Placental pericyte (primary cell): ENCODE measurements around the gene RBM33. TPM values are rescaled to one million over a fixed set of nuclear protein-coding genes. Genes with fewer than 3 reads are reported as not detected.

ENCODE experiments used
- total RNA-seq: library from RNA; depleted of rRNA; stranded (reverse); fragments of >200 nt; gene quantifications from 2 replicates; pipeline ENCODE4 v1.2.3, GENCODE V29; 2012

The RBM33 gene, protein sequence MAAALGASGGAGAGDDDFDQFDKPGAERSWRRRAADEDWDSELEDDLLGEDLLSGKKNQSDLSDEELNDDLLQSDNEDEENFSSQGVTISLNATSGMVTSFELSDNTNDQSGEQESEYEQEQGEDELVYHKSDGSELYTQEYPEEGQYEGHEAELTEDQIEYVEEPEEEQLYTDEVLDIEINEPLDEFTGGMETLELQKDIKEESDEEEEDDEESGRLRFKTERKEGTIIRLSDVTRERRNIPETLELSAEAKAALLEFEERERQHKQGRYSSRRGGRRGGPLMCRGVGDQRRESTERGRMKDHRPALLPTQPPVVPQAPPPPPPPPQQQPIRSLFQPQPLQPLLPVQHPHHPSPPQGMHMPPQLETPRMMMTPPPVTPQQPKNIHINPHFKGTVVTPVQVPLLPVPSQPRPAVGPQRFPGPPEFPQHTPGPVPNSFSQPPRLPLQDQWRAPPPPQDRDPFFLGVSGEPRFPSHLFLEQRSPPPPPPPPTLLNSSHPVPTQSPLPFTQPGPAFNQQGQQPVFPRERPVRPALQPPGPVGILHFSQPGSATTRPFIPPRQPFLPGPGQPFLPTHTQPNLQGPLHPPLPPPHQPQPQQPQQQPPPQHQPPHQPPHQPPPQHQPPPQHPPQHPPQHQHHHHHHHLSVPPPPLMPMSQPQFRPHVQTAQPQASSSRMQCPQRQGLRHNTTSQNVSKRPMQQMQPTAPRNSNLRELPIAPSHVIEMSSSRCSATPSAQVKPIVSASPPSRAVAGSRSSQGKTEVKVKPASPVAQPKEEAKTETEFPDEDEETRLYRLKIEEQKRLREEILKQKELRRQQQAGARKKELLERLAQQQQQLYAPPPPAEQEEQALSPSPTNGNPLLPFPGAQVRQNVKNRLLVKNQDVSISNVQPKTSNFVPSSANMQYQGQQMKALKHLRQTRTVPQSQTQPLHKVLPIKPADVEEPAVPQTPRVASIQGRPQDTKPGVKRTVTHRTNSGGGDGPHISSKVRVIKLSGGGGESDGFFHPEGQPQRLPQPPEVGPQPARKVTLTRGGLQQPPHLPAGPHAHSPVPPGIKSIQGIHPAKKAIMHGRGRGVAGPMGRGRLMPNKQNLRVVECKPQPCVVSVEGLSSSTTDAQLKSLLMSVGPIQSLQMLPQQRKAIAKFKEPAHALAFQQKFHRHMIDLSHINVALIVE
- 26.7 and 31.4 TPM in 2 replicates for total RNA-seq

DNA sequence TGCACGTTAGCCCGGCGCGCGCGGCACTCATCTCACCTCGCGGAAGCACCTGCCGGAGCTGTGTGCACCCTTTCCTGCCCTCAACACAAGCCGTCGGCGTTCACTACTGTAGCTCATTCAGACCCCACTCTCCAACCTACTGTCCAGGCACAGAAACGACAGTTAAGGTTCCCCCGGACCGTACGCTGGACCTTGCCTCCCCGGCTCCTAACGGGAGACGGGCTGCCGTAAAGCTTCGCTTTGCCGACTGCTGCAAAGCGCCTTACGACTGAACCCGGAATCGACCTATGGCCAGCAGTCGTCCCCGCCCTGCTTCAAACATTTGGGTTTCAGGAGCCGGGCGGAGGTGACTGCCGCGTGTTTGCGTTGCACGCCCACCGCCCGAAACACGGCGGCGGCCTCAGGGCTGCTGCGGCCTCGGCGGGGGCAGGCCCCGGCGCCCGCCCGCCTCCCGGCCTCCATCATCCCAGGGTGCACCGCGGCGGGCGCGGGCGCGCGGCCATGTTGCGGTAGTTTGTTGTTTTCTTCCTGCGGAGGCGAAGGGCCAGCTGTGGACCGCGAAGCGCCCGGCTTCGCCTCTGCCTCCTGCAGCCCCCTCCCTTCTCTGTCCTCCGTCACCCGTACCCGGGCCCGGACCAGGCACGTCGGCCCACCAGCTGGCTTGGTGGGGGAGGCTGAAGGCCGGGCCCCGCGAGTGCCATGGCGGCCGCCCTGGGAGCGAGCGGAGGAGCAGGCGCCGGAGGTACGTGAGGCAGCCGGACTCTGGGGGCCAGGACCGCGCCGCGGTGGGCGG is at the start of gene RBM33:
RBM33 (plus strand) TSS at position 484 of the 793 bp plus-strand sequence; CDS start at position 700, 216 bp downstream.

DNA sequence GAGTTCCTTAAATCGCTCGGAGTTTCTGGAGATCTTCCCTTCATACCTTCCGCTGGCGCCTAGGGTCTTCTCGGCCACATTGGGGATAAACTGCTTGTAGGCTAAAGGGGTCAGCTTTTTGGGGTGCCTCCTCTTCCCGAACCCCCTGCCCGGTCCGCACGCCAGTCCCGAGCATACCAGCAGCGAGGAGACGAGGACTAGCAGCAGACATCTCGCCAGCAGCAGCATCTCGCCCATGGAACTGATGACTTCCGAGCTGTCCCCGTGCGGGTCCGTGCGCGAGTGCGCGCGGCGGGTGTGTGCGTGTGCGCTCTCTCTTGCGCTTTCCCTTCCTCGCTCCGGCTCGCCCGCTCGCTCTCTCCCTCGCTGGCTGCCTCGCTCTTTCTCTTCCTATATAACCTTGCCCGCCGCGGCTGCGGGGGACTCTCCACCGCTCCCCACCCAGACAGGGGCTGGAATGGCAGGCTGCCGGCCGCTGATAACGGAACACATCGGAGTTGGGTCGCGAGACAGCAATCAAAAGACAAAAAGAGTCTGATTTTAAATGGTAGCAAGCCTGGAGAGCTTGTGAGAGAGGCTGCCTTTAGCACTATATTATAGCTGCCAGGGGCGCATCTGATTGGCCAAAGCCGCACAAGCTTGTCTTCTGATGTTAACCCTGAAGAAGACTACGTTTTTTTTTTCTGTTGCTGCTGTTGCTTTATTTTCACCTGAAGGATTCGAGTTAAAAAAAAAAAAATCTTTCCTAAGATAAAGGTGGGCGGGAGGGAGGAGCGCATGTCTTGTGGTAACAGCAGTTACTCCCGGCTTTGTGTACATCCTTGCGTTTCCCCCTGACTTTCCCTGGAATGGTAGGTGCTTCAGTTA is 167.7 kb downstream of the RBM33 start, which contains the start of gene SHH:
SHH (minus strand) TSS at position 569 of the 867 bp plus-strand sequence; CDS start at position 228, 341 bp downstream.

Other genes starting within 250 kb of the RBM33 start
- not detected in 2 replicates for gene EN2, start 186.5 kb upstream of the RBM33 start, total RNA-seq
- gene CNPY1, start 98.1 kb upstream of the RBM33 start, total RNA-seq, result not detected in 2 replicates
- gene SHH, start 167.8 kb downstream of the RBM33 start, total RNA-seq, result not detected in 2 replicates